Lower lobe of right lung (tissue), 2 donors: ENCODE measurements around the gene NR4A3. TPM values are rescaled to one million over a fixed set of nuclear protein-coding genes. Genes with fewer than 3 reads are reported as not detected.

Experiments used
- ATAC-seq, 2 donors: fragments of 200-7000 bp; cut with Tn5 transposase; one replicate each; pipeline ENCODE4 v1.9.1; 2020 to 2022; ENCODE audit warnings: mild to moderate bottlenecking in 2 of 2, moderate library complexity in 2 of 2
- DNase-seq: peaks from one replicate; pipeline ENCODE4 v3.0.0-alpha.2; 2020
- H3K27ac ChIP-seq: fragments of 200-600 bp; one replicate; pipeline ENCODE4 v1.8.0; 2022
- H3K27me3 ChIP-seq: fragments of 200-600 bp; one replicate; pipeline ENCODE4 v1.8.0; 2022; ENCODE audit warnings: low read depth
- H3K36me3 ChIP-seq: fragments of 200-600 bp; one replicate; pipeline ENCODE4 v1.8.0; 2022; ENCODE audit warnings: mild to moderate bottlenecking
- H3K4me1 ChIP-seq: fragments of 200-600 bp; one replicate; pipeline ENCODE4 v1.8.0; 2022
- H3K4me3 ChIP-seq: fragments of 200-600 bp; one replicate; pipeline ENCODE4 v1.8.0; 2022; ENCODE audit warnings: mild to moderate bottlenecking
- H3K9me3 ChIP-seq: fragments of 200-600 bp; one replicate; pipeline ENCODE4 v1.8.0; 2022
- CTCF ChIP-seq: fragments of 200-600 bp; IDR thresholded peaks from one replicate; pipeline ENCODE4 v1.8.0; 2022; ENCODE audit warnings: antibody characterized with exemption, mild to moderate bottlenecking
- intact Hi-C: fragments of 100-400 bp; cut with DNase I; formaldehyde crosslinking; loops from one replicate; pipeline ENCODE4 v1.11.0; 2022
- total RNA-seq: library from RNA; stranded (reverse); fragmentation: NEBNext Ultra II Directional; extraction: Animal tissue kit (Norgen Biotek cat#: 25700); gene quantifications from one replicate; pipeline ENCODE4 v1.2.1, GENCODE V29; 2021
- donor health status: DM: no; HTN: yes; CAD: no; lungs with severe emphysema.

Gene NR4A3
- total RNA-seq, 1 donor from 2014 or later: 1.7 TPM

- Histone ChIP-seq H3K4me1 (no peaks in the 10 kb centered on the region), H3K27ac (no peak overlapping the region), H3K27me3 (no peaks in the 10 kb centered on the region), H3K9me3 (no peaks in the 10 kb centered on the region), H3K4me3 (no peak overlapping the region), H3K36me3 (no peaks in the 10 kb centered on the region)
- no peak for TF ChIP-seq CTCF
- ATAC-seq (no peak), DNase-seq (no peak)
- intact Hi-C loops: no loop called here
Observed at GRCh38 chr9:99809586-99810319, 11.9 kb upstream of the NR4A3 start.

GRCh38 chr9:99811172-99811571 is 10.5 kb upstream of the NR4A3 start:
- no peaks in the 10 kb centered on the region for H3K27me3 ChIP-seq
- ATAC-seq: no peak
- no peak overlapping the region for H3K27ac ChIP-seq
- no peak overlapping the region for H3K4me3 ChIP-seq
- no peaks in the 10 kb centered on the region for H3K9me3 ChIP-seq
- H3K4me1 ChIP-seq: no peaks in the 10 kb centered on the region
- DNase-seq: no peak
- no peaks in the 10 kb centered on the region for H3K36me3 ChIP-seq
- TF ChIP-seq CTCF: no peak
- intact Hi-C loops: no loop called here

- TF ChIP-seq CTCF: no peak
- Histone ChIP-seq H3K4me3 (no peak overlapping the region), H3K4me1 (no peaks in the 10 kb centered on the region), H3K9me3 (no peaks in the 10 kb centered on the region), H3K27me3 (no peaks in the 10 kb centered on the region), H3K36me3 (no peaks in the 10 kb centered on the region), H3K27ac (no peak overlapping the region)
- DNase-seq (no peak), ATAC-seq (no peak)
- intact Hi-C loops: no loop called here
Observed at GRCh38 chr9:99811598-99812383, 9.9 kb upstream of the NR4A3 start.

- intact Hi-C loops: no loop called here
- Histone ChIP-seq H3K4me1 (peaks cover 6% of the 10 kb centered on the region), H3K4me3 (no peak overlapping the region), H3K9me3 (no peaks in the 10 kb centered on the region), H3K27me3 (no peaks in the 10 kb centered on the region), H3K27ac (no peak overlapping the region), H3K36me3 (no peaks in the 10 kb centered on the region)
- TF ChIP-seq CTCF: no peak
- no peak for DNase-seq
- no peak for ATAC-seq
Observed at GRCh38 chr9:99813739-99814138, 7.9 kb upstream of the NR4A3 start.

GRCh38 chr9:99814359-99814758 is 7.3 kb upstream of the NR4A3 start:
- ATAC-seq (no peak), DNase-seq (no peak)
- Histone ChIP-seq H3K27ac (no peak overlapping the region), H3K9me3 (no peaks in the 10 kb centered on the region), H3K4me3 (no peak overlapping the region), H3K4me1 (peaks cover 10% of the 10 kb centered on the region), H3K27me3 (no peaks in the 10 kb centered on the region), H3K36me3 (no peaks in the 10 kb centered on the region)
- TF ChIP-seq CTCF: no peak
- intact Hi-C loops: no loop called here
